K562 (cell line): ENCODE results near the gene CCDC85B. TPM values are rescaled to one million over a fixed set of nuclear protein-coding genes. Genes with fewer than 3 reads are reported as not detected.

ENCODE experiments used
- ATAC-seq: fragments of 200-7000 bp; cut with Tn5 transposase; 3 replicates; pipeline ENCODE4 v1.9.1; 2020; ENCODE audit warnings: moderate library complexity
- BruUV-seq: library from RNA; stranded (reverse); fragments of 400-500 nt; replicated peaks from 2 replicates; lab custom pipeline; 2021; lab: Mats Ljungman, UMichigan
- CTCF ChIA-PET: fragments of 300-600 bp; formaldehyde crosslinking; extraction: SDS; loops from one replicate; lab custom pipeline; 2021; ENCODE audit warnings: low intra/inter-chr PET ratio; lab: Yijun Ruan, JAX
- POLR2A ChIA-PET: fragments of 300-600, 350-650 bp; sonication (Branson Sonifier 250); formaldehyde crosslinking; extraction: SDS; loops from one replicate; lab custom pipeline; 2021; ENCODE audit warnings: antibody characterized with exemption, inconsistent platforms; lab: Yijun Ruan, JAX
- DNase-seq, 4 experiments: peaks; one replicate each; pipeline versions ENCODE4 v3.0.0 to v3.0.0-alpha.2; 2011 to 2018; ENCODE audit warnings: low spot score in 3 of 4, mixed read lengths in 3 of 4; ENCODE audit errors: extremely low read depth in 1 of 4
- FAIRE-seq: peaks from 2 replicates; lab custom pipeline; 2011; peaks lifted over from hg19 to GRCh38; lab: Jason Lieb, UNC
- H2AFZ ChIP-seq: 2 replicates; pipeline ENCODE4 v1.6.0; 2011; ENCODE audit warnings: low read depth, low read length, control low read depth, inconsistent platforms
- H3K27ac ChIP-seq: fragments of 200-600 bp; 3 replicates; pipeline ENCODE4 v1.8.0; 2011; ENCODE audit warnings: low read depth, mild to moderate bottlenecking, control low read depth, inconsistent platforms, low read length, moderate library complexity, mixed read lengths; ENCODE audit errors: extremely low read depth
- H3K27me3 ChIP-seq, 2 experiments: fragments of 300-600 bp in 1 of 2; 2 replicates in 1 of 2; 3 replicates in 1 of 2; pipeline versions ENCODE4 v1.6.0 to v1.8.0; 2011; ENCODE audit warnings: inconsistent platforms in 2 of 2, low read length in 2 of 2, mild to moderate bottlenecking in 1 of 2, mixed read lengths in 1 of 2, moderate library complexity in 1 of 2; ENCODE audit not compliant: control insufficient read depth in 2 of 2, insufficient read depth in 2 of 2
- H3K36me3 ChIP-seq: fragments of 300-600 bp; 3 replicates; pipeline ENCODE4 v1.8.0; 2011; ENCODE audit warnings: mild to moderate bottlenecking, low read length, inconsistent platforms; ENCODE audit not compliant: control insufficient read depth, insufficient read depth
- H3K4me1 ChIP-seq, 2 experiments: fragments of 200-600 bp in 1 of 2; replicated peaks in 1 of 2; 2 replicates in 1 of 2; 3 replicates in 1 of 2; pipeline versions ENCODE4 v1.5.1 to v1.8.0; 2011; ENCODE audit warnings: inconsistent platforms in 2 of 2, low read length in 2 of 2, mild to moderate bottlenecking in 1 of 2, mixed read lengths in 1 of 2, moderate library complexity in 1 of 2; ENCODE audit not compliant: control insufficient read depth in 2 of 2, insufficient read depth in 2 of 2
- H3K4me2 ChIP-seq: 2 replicates; pipeline ENCODE4 v1.6.1; 2011; ENCODE audit warnings: low read length, control low read depth, inconsistent platforms, mixed read lengths; ENCODE audit not compliant: insufficient read depth
- H3K4me3 ChIP-seq: fragments of 200-600 bp; sonication (generic), shearing (Covaris generic); 2 replicates; pipeline ENCODE4 v1.5.1; 2016; ENCODE audit warnings: control low read depth, inconsistent platforms
- H3K79me2 ChIP-seq: fragments of 200-600 bp; 3 replicates; pipeline ENCODE4 v1.8.0; 2011; ENCODE audit warnings: low read length, inconsistent platforms; ENCODE audit not compliant: control insufficient read depth, insufficient read depth
- H3K9ac ChIP-seq, 2 experiments: 2 replicates each; pipeline versions ENCODE4 v1.6.0 to v1.6.1; 2011; ENCODE audit warnings: low read depth in 2 of 2, low read length in 2 of 2, control low read depth in 1 of 2, inconsistent platforms in 1 of 2, mild to moderate bottlenecking in 1 of 2, mixed read lengths in 1 of 2; ENCODE audit not compliant: insufficient read depth in 1 of 2
- H3K9me1 ChIP-seq: one replicate; pipeline ENCODE4 v1.6.0; 2011; ENCODE audit warnings: inconsistent platforms, mild to moderate bottlenecking, low read length, moderate library complexity; ENCODE audit not compliant: control insufficient read depth, insufficient read depth
- H3K9me3 ChIP-seq: replicated peaks from 2 replicates; pipeline ENCODE4 v1.5.1; 2011; ENCODE audit warnings: low read depth, low read length, inconsistent platforms; ENCODE audit not compliant: control insufficient read depth, insufficient read depth
- H4K20me1 ChIP-seq: replicated peaks from 2 replicates; pipeline ENCODE4 v1.6.1; 2011; ENCODE audit warnings: low read length, inconsistent platforms, mixed read lengths; ENCODE audit not compliant: control insufficient read depth, insufficient read depth
- ARID2 ChIP-seq: fragments of 450-650 bp; IDR thresholded peaks from 2 replicates; pipeline ENCODE4 v1.6.1; 2017; ENCODE audit warnings: antibody characterized with exemption, mild to moderate bottlenecking
- BRD9 ChIP-seq: fragments of 450-650 bp; IDR thresholded peaks from 2 replicates; pipeline ENCODE4 v1.6.1; 2018; ENCODE audit warnings: low read depth; ENCODE audit not compliant: partially characterized antibody
- MTA2 ChIP-seq: fragments of 450-650 bp; IDR thresholded peaks from 2 replicates; pipeline ENCODE4 v1.6.1; 2016; ENCODE audit warnings: low read depth
- NBN ChIP-seq: fragments of 450-650 bp; IDR thresholded peaks from 2 replicates; pipeline ENCODE4 v1.6.1; 2016; ENCODE audit warnings: low read depth, mild to moderate bottlenecking
- NR2F6 ChIP-seq: fragments of 450-650 bp; formaldehyde crosslinking; IDR thresholded peaks from 2 replicates; pipeline ENCODE4 v1.4.0; 2020; ENCODE audit warnings: mild to moderate bottlenecking
- PRMT5 ChIP-seq: sonication (generic); formaldehyde crosslinking; IDR thresholded peaks from 2 replicates; pipeline ENCODE4 v1.5.0; 2020; ENCODE audit warnings: missing genetic modification reagents
- PYGO2 ChIP-seq: fragments of 450-650 bp; IDR thresholded peaks from 2 replicates; pipeline ENCODE4 v1.6.1; 2016; ENCODE audit warnings: mild to moderate bottlenecking, missing genetic modification characterization, moderate library complexity, missing compliant biosample characterization
- TCF15 ChIP-seq: fragments of 250-450 bp; sonication (Bioruptor Pico); IDR thresholded peaks from 2 replicates; pipeline ENCODE4 v1.8.0; 2022; ENCODE audit warnings: moderate library complexity, mild to moderate bottlenecking, inconsistent platforms
- XRCC4 ChIP-seq: IDR thresholded peaks from one replicate; pipeline ENCODE4 v1.6.1; 2011; ENCODE audit not compliant: insufficient read depth, insufficient read length; ENCODE audit errors: extremely low read depth
- ZNF354B ChIP-seq: fragments of 250-450 bp; sonication (Bioruptor Pico); IDR thresholded peaks from 2 replicates; pipeline ENCODE4 v1.4.0; 2020
- ZNF609 ChIP-seq: sonication (generic); formaldehyde crosslinking; IDR thresholded peaks from 2 replicates; pipeline ENCODE4 v1.8.1; 2023; ENCODE audit warnings: missing genetic modification reagents, mild to moderate bottlenecking, borderline replicate concordance
- WGBS: fragments of 100-300 bp; shearing (Covaris generic); methylation state at CpG from one replicate; pipeline ENCODE4 v1.1.6; 2016; ENCODE audit warnings: low coverage, mixed read lengths; ENCODE audit not compliant: insufficient coverage; ENCODE audit errors: missing lambda C conversion rate; 5-methylcytosine and 5-hydroxymethylcytosine counted together
- in situ Hi-C: fragments of 300-500 bp; cut with MboI; formaldehyde crosslinking; loops from 4 replicates; pipeline ENCODE4 v1.15.0; 2018; ENCODE audit warnings: inconsistent platforms, mixed read lengths
- intact Hi-C: fragments of 100-400 bp; cut with micrococcal nuclease; formaldehyde crosslinking; loops from 2 replicates; pipeline ENCODE4 v1.14.2; 2022
- polyA plus RNA-seq, 8 experiments: library from polyadenylated mRNA; depleted of rRNA in 4 of 8; stranded (reverse) in 5 of 8; unstranded in 3 of 8; fragments of >200 nt; fragmentation: Nextera tagmentation in 2 of 8; fragmentation: Illumina TruSeq in 1 of 8; extraction: Ambion mirVana in 2 of 8; extraction: Trizol in 1 of 8; gene quantifications; 2 replicates each; pipeline versions ENCODE4 v1.2.1 to v1.2.3, GENCODE V29; 2011 to 2014; ENCODE audit warnings: inconsistent platforms in 1 of 8, missing spikeins in 1 of 8
- total RNA-seq, 7 experiments: library from RNA; depleted of rRNA in 6 of 7; stranded (reverse); fragments of >200 nt in 6 of 7; fragmentation: Illumina TruSeq in 2 of 7; extraction: Trizol in 2 of 7; gene quantifications; 2 replicates each; pipeline versions ENCODE4 v1.2.1 to v1.2.3, GENCODE V29; 2011 to 2021; ENCODE audit warnings: low replicate concordance in 1 of 7
- TF ChIP-seq, protein P1 (sequence below), 2 experiments: fragments of 200-800 bp in 1 of 2; sonication (Bioruptor generic) in 1 of 2; sonication (generic) in 1 of 2; formaldehyde crosslinking in 1 of 2; IDR thresholded peaks in 1 of 2; conservative IDR thresholded peaks in 1 of 2; 2 replicates each; pipeline versions ENCODE4 v1.5.0 to v1.6.1; 2016 to 2020; ENCODE audit warnings: missing compliant biosample characterization in 1 of 2, missing genetic modification characterization in 1 of 2, missing genetic modification reagents in 1 of 2

Gene CCDC85B
- total and polyA plus RNA-seq, 9 of the 15 experiments (the other 6 are each of a cell fraction or from before 2014, with no cell fraction given): 0.14 to 138 (median 6.2) TPM

DNA sequence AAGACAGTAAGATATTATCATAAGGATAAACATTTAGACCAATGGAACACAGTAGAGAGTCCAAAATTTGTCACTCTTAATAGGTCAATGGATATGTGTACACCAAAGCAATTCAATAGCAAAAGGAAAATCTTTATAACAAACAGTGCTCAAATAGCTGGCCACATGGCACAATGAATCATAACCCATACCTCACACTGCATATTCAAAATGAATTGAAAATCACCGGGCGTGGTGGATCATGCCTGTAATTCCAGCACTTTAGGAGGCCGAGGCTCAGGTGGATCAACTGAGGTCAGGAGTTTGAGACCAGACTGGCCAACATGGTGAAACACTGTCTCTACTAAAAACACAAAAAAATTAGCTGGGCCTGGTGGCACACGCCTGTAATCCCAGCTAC is 48.3 kb upstream of the CCDC85B start:
- ATAC-seq: no peak
- H3K4me3 ChIP-seq: no peak overlapping the region
- ChIA-PET CTCF (no interaction called here), POLR2A (interaction anchor here (6.4 kb wide), 1 partner anchor 9 kb away, joined by 67 read pairs; no protein-coding TSS in a partner anchor)
- TF ChIP-seq PYGO2 (tag) (no peak), MTA2 (no peak), NBN (no peak), ZNF609 (CRISPR knock-in tag) (no peak), PRMT5 (CRISPR knock-in tag) (no peak), TCF15 (CRISPR knock-in tag) (no peak), XRCC4 (no peak), ZNF354B (no peak), NR2F6 (CRISPR knock-in tag) (no peak), ARID2 (no peak), BRD9 (no peak)
- TF ChIP-seq, protein P1, sequence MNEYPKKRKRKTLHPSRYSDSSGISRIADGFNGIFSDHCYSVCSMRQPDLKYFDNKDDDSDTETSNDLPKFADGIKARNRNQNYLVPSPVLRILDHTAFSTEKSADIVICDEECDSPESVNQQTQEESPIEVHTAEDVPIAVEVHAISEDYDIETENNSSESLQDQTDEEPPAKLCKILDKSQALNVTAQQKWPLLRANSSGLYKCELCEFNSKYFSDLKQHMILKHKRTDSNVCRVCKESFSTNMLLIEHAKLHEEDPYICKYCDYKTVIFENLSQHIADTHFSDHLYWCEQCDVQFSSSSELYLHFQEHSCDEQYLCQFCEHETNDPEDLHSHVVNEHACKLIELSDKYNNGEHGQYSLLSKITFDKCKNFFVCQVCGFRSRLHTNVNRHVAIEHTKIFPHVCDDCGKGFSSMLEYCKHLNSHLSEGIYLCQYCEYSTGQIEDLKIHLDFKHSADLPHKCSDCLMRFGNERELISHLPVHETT (CRISPR knock-in tag; conservative IDR thresholded peaks at IDR 0.05 in 1 of 2, IDR thresholded peaks at IDR 0.05 in 1 of 2): no peak
- no peak overlapping the region for H3K27ac ChIP-seq
- no peaks in the 10 kb centered on the region for H3K79me2 ChIP-seq
- H3K36me3 ChIP-seq: no peaks in the 10 kb centered on the region
- H3K4me1 ChIP-seq: no peaks in the 10 kb centered on the region; a peak in 1 of 5 replicates
- H3K4me2 ChIP-seq: no peak overlapping the region
- no peaks in the 10 kb centered on the region for H3K9me3 ChIP-seq
- no peak overlapping the region for H2AFZ ChIP-seq
- 73% methylated on average over 4 of the region's 4 CpGs for WGBS
- H3K9me1 ChIP-seq: no peaks in the 10 kb centered on the region
- no TSS peak for BruUV-seq
- no peak overlapping the region for H3K9ac ChIP-seq
- DNase-seq: no peak
- intact Hi-C loops: no loop called here
- FAIRE-seq: no peak
- no peaks in the 10 kb centered on the region for H4K20me1 ChIP-seq
- in situ Hi-C loops: no loop called here
- H3K27me3 ChIP-seq: no peaks in the 10 kb centered on the region
